MCF 10A (cell line): ENCODE results near the gene SLC2A6. TPM values are rescaled to one million over a fixed set of nuclear protein-coding genes. Genes with fewer than 3 reads are reported as not detected.

Source experiments
- BruUV-seq: library from RNA; stranded (reverse); fragments of 400-500 nt; replicated peaks from 2 replicates; lab custom pipeline; 2021; lab: Mats Ljungman, UMichigan
- CTCF ChIA-PET: fragments of 300-600 bp; sonication (Branson Sonifier 250); formaldehyde crosslinking; extraction: SDS; loops from one replicate; lab custom pipeline; 2021; ENCODE audit warnings: antibody characterized with exemption, inconsistent platforms; lab: Yijun Ruan, JAX
- POLR2A ChIA-PET: fragments of 300-600, 350-650 bp; sonication (Branson Sonifier 250); formaldehyde crosslinking; extraction: SDS; loops from one replicate; lab custom pipeline; 2020; ENCODE audit warnings: antibody characterized with exemption, inconsistent platforms; lab: Yijun Ruan, JAX
- DNase-seq: peaks from one replicate; pipeline ENCODE4 v3.0.0-alpha.2; 2018; ENCODE audit not compliant: unreplicated experiment
- H3K27ac Mint-ChIP-seq: one replicate; pipeline ENCODE4 v1.8.0; 2022; ENCODE audit warnings: mild to moderate bottlenecking, low read depth, mixed read lengths; ENCODE audit not compliant: unreplicated experiment
- H3K27me3 Mint-ChIP-seq: one replicate; pipeline ENCODE4 v1.8.0; 2022; ENCODE audit warnings: mixed read lengths; ENCODE audit not compliant: insufficient read depth, unreplicated experiment
- H3K36me3 Mint-ChIP-seq: one replicate; pipeline ENCODE4 v1.8.0; 2022; ENCODE audit warnings: mild to moderate bottlenecking, moderate library complexity, mixed read lengths; ENCODE audit not compliant: insufficient read depth, unreplicated experiment
- H3K4me1 Mint-ChIP-seq: one replicate; pipeline ENCODE4 v1.8.0; 2022; ENCODE audit warnings: mixed read lengths; ENCODE audit not compliant: insufficient read depth, unreplicated experiment
- H3K4me3 Mint-ChIP-seq: one replicate; pipeline ENCODE4 v1.8.0; 2022; ENCODE audit warnings: mild to moderate bottlenecking, moderate library complexity, mixed read lengths; ENCODE audit not compliant: unreplicated experiment
- H3K9me3 Mint-ChIP-seq: one replicate; pipeline ENCODE4 v1.8.0; 2022; ENCODE audit warnings: mixed read lengths; ENCODE audit not compliant: unreplicated experiment
- CTCF ChIP-seq: fragments of 200-600 bp; IDR thresholded peaks from one replicate; pipeline ENCODE4 v1.8.0; 2022; ENCODE audit warnings: antibody characterized with exemption, mild to moderate bottlenecking; ENCODE audit not compliant: unreplicated experiment
- intact Hi-C: fragments of 100-400 bp; cut with micrococcal nuclease; formaldehyde crosslinking; loops from 2 replicates; pipeline ENCODE4 v1.14.1; 2022
- total RNA-seq: library from RNA; stranded (reverse); gene quantifications from 2 replicates; pipeline ENCODE4 v1.2.3, GENCODE V29; 2022

SLC2A6 gene
- total RNA-seq, 1 experiment from 2014 or later = 0.42 TPM

- POLR2A ChIA-PET = interaction anchor here (0.9 kb wide), 1 partner anchor 131 kb away, joined by 3 read pairs; the partner anchor contains the start of genes MED22 and RPL7A
- Mint-ChIP-seq H3K4me3 (peak overlapping the region; percentile 36), H3K36me3 (peaks cover 6% of the 10 kb centered on the region), H3K4me1 (no peaks in the 10 kb centered on the region), H3K27me3 (no peaks in the 10 kb centered on the region), H3K9me3 (no peaks in the 10 kb centered on the region), H3K27ac (no peak overlapping the region)
- intact Hi-C loops = no loop called here
- no peak for DNase-seq
- TF ChIP-seq CTCF = no peak
- BruUV-seq = no TSS peak
- CTCF ChIA-PET = interaction anchor here (0.5 to 0.6 kb wide), 2 partner anchors 81 to 309 kb away, joined by 3 read pairs; no protein-coding TSS in a partner anchor
Observed at GRCh38 chr9:133477992-133478850, 678 bp downstream of the SLC2A6 start.

- H3K9me3 Mint-ChIP-seq = no peaks in the 10 kb centered on the region
- DNase-seq = no peak
- no TSS peak for BruUV-seq
- intact Hi-C loops = no loop called here
- ChIA-PET CTCF (interaction anchor here (0.5 to 1.0 kb wide), 2 partner anchors 292 to 299 kb away, joined by 3 read pairs; no protein-coding TSS in a partner anchor), POLR2A (interaction anchor here (0.9 kb wide), 1 partner anchor 130 kb away, joined by 3 read pairs; the partner anchor contains the start of genes MED22 and RPL7A)
- no peak overlapping the region for H3K27ac Mint-ChIP-seq
- no peaks in the 10 kb centered on the region for H3K4me1 Mint-ChIP-seq
- H3K36me3 Mint-ChIP-seq = peaks cover 6% of the 10 kb centered on the region
- H3K27me3 Mint-ChIP-seq = no peaks in the 10 kb centered on the region
- H3K4me3 Mint-ChIP-seq = no peak overlapping the region
- TF ChIP-seq CTCF = no peak
Observed at GRCh38 chr9:133477461-133477860, 1.4 kb downstream of the SLC2A6 start.

DNA sequence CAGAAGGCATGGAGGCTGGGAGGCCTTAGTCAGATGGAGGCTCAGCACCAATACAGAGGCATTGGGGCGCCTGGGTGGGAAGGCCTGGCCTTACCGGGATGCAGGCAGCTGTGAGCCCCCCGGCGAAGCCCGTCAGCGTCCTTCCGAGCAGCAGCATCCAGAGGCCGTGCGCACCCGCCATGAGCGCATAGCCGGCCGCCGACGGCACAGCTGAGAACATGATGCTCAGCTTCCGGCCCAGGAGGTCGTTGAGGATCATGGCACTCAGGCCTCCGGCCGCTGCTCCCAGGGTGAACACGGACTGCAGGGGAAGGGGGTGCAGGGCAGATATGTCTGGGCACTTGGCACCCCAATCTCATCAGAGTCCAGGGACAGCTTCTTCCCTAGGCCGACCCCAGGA lies 2.0 kb downstream of the SLC2A6 start:
- no peaks in the 10 kb centered on the region for H3K27me3 Mint-ChIP-seq
- peaks cover 6% of the 10 kb centered on the region for H3K36me3 Mint-ChIP-seq
- ChIA-PET POLR2A (no interaction called here), CTCF (interaction anchor here (0.5 to 1.0 kb wide), 3 partner anchors 82 to 298 kb away, joined by 3 read pairs; no protein-coding TSS in a partner anchor)
- H3K9me3 Mint-ChIP-seq = no peaks in the 10 kb centered on the region
- no peaks in the 10 kb centered on the region for H3K4me1 Mint-ChIP-seq
- H3K27ac Mint-ChIP-seq = no peak overlapping the region
- no peak overlapping the region for H3K4me3 Mint-ChIP-seq
- BruUV-seq = no TSS peak
- no peak for DNase-seq
- no peak for TF ChIP-seq CTCF
- intact Hi-C loops = no loop called here
